Endodermal cell (in vitro differentiated cells): Measurements from ENCODE around the gene PLK5. TPM values are rescaled to one million over a fixed set of nuclear protein-coding genes. Genes with fewer than 3 reads are reported as not detected.
"Not testable (repeated sequence)": the region's sequence is repeated elsewhere in the genome, so short reads cannot be mapped to it uniquely, and the experiment has no call there.

Experiments
- DNase-seq: peaks from one replicate; pipeline ENCODE4 v3.0.0-alpha.2; 2017
- H3K27ac ChIP-seq: 2 replicates; pipeline ENCODE4 v1.5.1; 2013; ENCODE audit warnings: mild to moderate bottlenecking, low read depth, low read length, moderate library complexity
- H3K27me3 ChIP-seq: 2 replicates; pipeline ENCODE4 v1.6.1; 2013; ENCODE audit warnings: mild to moderate bottlenecking, low read length, moderate library complexity; ENCODE audit not compliant: insufficient read depth, control insufficient read depth, poor library complexity, severe bottlenecking
- H3K36me3 ChIP-seq: 2 replicates; pipeline ENCODE4 v1.7.0; 2013; ENCODE audit warnings: mild to moderate bottlenecking, low read length, moderate library complexity; ENCODE audit not compliant: control insufficient read depth, insufficient read depth
- H3K4me1 ChIP-seq: one replicate; pipeline ENCODE4 v1.7.0; 2013; ENCODE audit warnings: low read length; ENCODE audit not compliant: control insufficient read depth, insufficient read depth
- H3K4me3 ChIP-seq: 2 replicates; pipeline ENCODE4 v1.5.1; 2013; ENCODE audit warnings: mild to moderate bottlenecking, low read length, moderate library complexity
- H3K9ac ChIP-seq: 2 replicates; pipeline ENCODE4 v1.6.1; 2013; ENCODE audit warnings: mild to moderate bottlenecking, low read length, moderate library complexity; ENCODE audit not compliant: poor library complexity, severe bottlenecking; ENCODE audit errors: extremely low read depth
- H3K9me3 ChIP-seq: 2 replicates; pipeline ENCODE4 v1.6.1; 2013; ENCODE audit warnings: mild to moderate bottlenecking, low read length, moderate library complexity; ENCODE audit not compliant: control insufficient read depth
- H3K27ac Mint-ChIP-seq: 2 replicates; pipeline ENCODE4 v1.8.0; 2020; ENCODE audit warnings: mixed read lengths
- H3K27me3 Mint-ChIP-seq: 2 replicates; pipeline ENCODE4 v1.8.0; 2021; ENCODE audit warnings: mild to moderate bottlenecking, mixed read lengths; ENCODE audit not compliant: insufficient read depth
- H3K36me3 Mint-ChIP-seq: 2 replicates; pipeline ENCODE4 v1.8.0; 2020; ENCODE audit warnings: low read depth, mixed read lengths
- H3K4me1 Mint-ChIP-seq: 2 replicates; pipeline ENCODE4 v1.8.0; 2020; ENCODE audit warnings: mixed read lengths
- H3K4me3 Mint-ChIP-seq: 2 replicates; pipeline ENCODE4 v1.8.0; 2020; ENCODE audit warnings: mild to moderate bottlenecking, moderate library complexity, mixed read lengths
- H3K9me3 Mint-ChIP-seq: 2 replicates; pipeline ENCODE4 v1.8.0; 2020; ENCODE audit warnings: mild to moderate bottlenecking, mixed read lengths
- WGBS, 2 experiments: methylation state at CpG; one replicate each; pipeline versions ENCODE4 v1.1.5 to v1.1.7; 2013; ENCODE audit warnings: missing lambda C conversion rate in 2 of 2, mixed read lengths in 1 of 2; ENCODE audit not compliant: insufficient coverage in 1 of 2, insufficient read length in 1 of 2; 5-methylcytosine and 5-hydroxymethylcytosine counted together
- total RNA-seq, 2 donors: library from RNA; stranded (reverse); fragmentation: NEBNext Ultra II Directional in 1 of 2; extraction: Animal tissue kit (Norgen Biotek cat#: 25700) in 1 of 2; gene quantifications; 2 replicates in 1 of 2; 3 replicates in 1 of 2; pipeline ENCODE4 v1.2.1, GENCODE V29; 2021
- TF ChIP-seq, protein P1 (sequence below): fragments of 200-600 bp; sonication (generic); conservative IDR thresholded peaks from 2 replicates; pipeline ENCODE4 v1.5.0; 2021; ENCODE audit warnings: antibody characterized with exemption, mild to moderate bottlenecking

Gene PLK5
- total RNA-seq, 2 donors from 2014 or later, result 0.48 TPM; not detected in 1

DNA sequence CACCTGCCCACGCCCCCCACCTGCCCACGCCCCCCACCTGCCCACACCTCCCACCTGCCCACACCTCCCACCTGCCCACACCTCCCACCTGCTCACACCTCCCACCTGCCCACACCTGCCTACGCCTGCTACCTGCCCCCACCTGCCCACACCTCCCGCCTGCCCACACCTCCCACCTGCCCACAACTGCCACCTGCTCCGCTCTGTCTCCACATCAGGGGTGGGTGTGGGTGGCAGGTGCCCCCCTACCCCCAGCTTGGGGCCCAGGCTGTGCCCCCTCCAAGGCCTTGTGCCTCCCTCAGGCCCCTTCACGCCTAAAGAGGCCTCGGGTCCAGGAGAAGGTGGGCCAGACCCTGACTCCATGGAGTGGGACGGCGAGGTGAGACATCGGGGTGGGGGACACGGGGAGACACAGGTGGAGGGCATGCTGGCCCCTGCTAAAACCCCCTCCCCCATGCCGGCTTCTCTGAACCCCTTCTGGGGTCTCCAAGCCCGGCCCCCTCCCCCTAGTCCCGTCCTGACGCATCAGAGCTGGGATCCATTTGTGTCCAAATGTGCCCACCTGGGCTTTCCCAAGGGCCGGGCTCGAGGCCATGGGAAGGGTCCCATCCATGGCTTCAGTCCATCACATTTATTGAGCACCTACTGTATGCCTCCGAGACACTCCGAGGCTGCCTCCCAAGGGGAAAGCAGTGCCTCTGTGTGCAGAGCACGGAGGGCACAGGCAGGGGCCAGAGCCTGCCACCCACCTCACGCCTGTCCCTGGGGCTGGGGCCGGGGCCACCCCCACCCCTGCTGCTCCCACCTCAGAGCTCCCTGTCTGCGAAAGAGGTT is 4.9 kb downstream of the PLK5 start:
- Histone ChIP-seq H3K4me1 (no peaks in the 10 kb centered on the region), H3K9ac (no peak overlapping the region), H3K9me3 (no peaks in the 10 kb centered on the region), H3K27ac (no peak overlapping the region), H3K4me3 (no peak overlapping the region), H3K27me3 (peaks cover 28% of the 10 kb centered on the region), H3K36me3 (no peaks in the 10 kb centered on the region)
- peaks cover 3% of the 10 kb centered on the region for H3K4me1 Mint-ChIP-seq
- H3K9me3 Mint-ChIP-seq, result no peaks in the 10 kb centered on the region
- no peak for DNase-seq
- H3K4me3 Mint-ChIP-seq, result no peak overlapping the region
- peaks cover 39% of the 10 kb centered on the region for H3K27me3 Mint-ChIP-seq
- H3K27ac Mint-ChIP-seq, result no peak overlapping the region
- H3K36me3 Mint-ChIP-seq, result no peaks in the 10 kb centered on the region
- WGBS, 2 experiments, result 89% methylated on average over 10 to 21 of the region's 23 CpGs
- TF ChIP-seq, protein P1, sequence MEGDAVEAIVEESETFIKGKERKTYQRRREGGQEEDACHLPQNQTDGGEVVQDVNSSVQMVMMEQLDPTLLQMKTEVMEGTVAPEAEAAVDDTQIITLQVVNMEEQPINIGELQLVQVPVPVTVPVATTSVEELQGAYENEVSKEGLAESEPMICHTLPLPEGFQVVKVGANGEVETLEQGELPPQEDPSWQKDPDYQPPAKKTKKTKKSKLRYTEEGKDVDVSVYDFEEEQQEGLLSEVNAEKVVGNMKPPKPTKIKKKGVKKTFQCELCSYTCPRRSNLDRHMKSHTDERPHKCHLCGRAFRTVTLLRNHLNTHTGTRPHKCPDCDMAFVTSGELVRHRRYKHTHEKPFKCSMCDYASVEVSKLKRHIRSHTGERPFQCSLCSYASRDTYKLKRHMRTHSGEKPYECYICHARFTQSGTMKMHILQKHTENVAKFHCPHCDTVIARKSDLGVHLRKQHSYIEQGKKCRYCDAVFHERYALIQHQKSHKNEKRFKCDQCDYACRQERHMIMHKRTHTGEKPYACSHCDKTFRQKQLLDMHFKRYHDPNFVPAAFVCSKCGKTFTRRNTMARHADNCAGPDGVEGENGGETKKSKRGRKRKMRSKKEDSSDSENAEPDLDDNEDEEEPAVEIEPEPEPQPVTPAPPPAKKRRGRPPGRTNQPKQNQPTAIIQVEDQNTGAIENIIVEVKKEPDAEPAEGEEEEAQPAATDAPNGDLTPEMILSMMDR, result no peak

GRCh38 chr19:1529430-1529816 is 5.5 kb downstream of the PLK5 start:
- Histone ChIP-seq H3K9ac (no peak overlapping the region), H3K27me3 (peaks cover 24% of the 10 kb centered on the region), H3K36me3 (no peaks in the 10 kb centered on the region), H3K27ac (no peak overlapping the region), H3K9me3 (no peaks in the 10 kb centered on the region), H3K4me1 (no peaks in the 10 kb centered on the region), H3K4me3 (no peak overlapping the region)
- H3K9me3 Mint-ChIP-seq, result no peaks in the 10 kb centered on the region
- H3K4me1 Mint-ChIP-seq, result peaks cover 1% of the 10 kb centered on the region
- DNase-seq, result no peak
- TF ChIP-seq, protein P1, result no peak
- H3K27ac Mint-ChIP-seq, result no peak overlapping the region
- H3K36me3 Mint-ChIP-seq, result no peaks in the 10 kb centered on the region
- no peak overlapping the region for H3K4me3 Mint-ChIP-seq
- peaks cover 36% of the 10 kb centered on the region for H3K27me3 Mint-ChIP-seq
- 82 to 89% methylated on average over 6 to 16 of the region's 16 CpGs for WGBS, 2 experiments

- DNase-seq, H3K9me3 ChIP-seq: not testable (repeated sequence)
Observed at GRCh38 chr19:1530856-1531255, 7.0 kb downstream of the PLK5 start.

More at GRCh38 chr19:1530856-1531255, 7.0 kb downstream of the PLK5 start:
- not testable (repeated sequence) for H3K4me3 ChIP-seq, H3K9me3 Mint-ChIP-seq, H3K36me3 Mint-ChIP-seq, H3K27me3 ChIP-seq, H3K4me1 ChIP-seq, H3K36me3 ChIP-seq, H3K4me3 Mint-ChIP-seq, H3K9ac ChIP-seq, H3K4me1 Mint-ChIP-seq, H3K27ac ChIP-seq, H3K27ac Mint-ChIP-seq
- 93 to 95% methylated on average over 9 to 11 of the region's 11 CpGs for WGBS, 2 experiments
- peaks cover 26% of the 10 kb centered on the region for H3K27me3 Mint-ChIP-seq
